SH-SY5Y (cell line): ENCODE data around the gene HES6.

Experiments used
- GATA2 ChIP-seq: IDR thresholded peaks from 2 replicates; pipeline ENCODE4 v1.6.1; 2011; ENCODE audit warnings: mild to moderate bottlenecking, low read depth, low read length
- GATA3 ChIP-seq: IDR thresholded peaks from 2 replicates; pipeline ENCODE4 v1.6.1; 2011; ENCODE audit warnings: low read depth, mild to moderate bottlenecking, low read length, moderate library complexity

HES6 gene

DNA sequence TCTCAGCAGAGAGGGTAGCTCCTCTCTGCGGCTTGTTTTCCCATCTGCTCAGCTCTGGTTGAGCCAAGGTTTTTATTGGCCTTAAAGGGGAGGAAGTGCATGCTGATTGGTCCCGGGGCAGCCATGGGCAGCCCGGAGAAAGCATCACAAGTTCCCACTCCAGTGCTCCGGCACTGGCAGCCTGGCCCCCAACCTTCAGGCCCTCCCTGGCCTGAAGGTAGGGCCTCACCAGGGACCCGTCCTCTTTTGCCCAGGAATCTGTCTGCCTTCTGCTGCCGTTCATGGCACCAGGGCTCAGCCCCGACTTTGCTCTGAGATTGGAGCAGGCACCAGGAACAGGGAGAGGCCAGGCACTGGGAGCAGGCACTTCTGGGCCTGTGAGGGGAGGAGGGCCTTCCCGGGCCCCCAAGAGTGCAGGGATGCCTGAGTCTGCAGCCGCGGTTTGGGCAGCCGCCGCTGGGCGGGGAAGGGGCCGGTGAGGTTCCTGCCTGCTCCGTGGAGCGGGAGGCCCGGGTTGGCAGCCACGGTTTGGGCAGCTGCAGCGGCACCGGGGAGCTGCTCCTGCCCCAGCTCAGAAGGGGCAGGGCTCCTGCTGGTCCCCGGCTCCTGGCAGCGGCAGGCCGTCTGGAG is 18.8 kb downstream of the HES6 start:
- TF ChIP-seq GATA2 = no peak
- no peak for TF ChIP-seq GATA3

DNA sequence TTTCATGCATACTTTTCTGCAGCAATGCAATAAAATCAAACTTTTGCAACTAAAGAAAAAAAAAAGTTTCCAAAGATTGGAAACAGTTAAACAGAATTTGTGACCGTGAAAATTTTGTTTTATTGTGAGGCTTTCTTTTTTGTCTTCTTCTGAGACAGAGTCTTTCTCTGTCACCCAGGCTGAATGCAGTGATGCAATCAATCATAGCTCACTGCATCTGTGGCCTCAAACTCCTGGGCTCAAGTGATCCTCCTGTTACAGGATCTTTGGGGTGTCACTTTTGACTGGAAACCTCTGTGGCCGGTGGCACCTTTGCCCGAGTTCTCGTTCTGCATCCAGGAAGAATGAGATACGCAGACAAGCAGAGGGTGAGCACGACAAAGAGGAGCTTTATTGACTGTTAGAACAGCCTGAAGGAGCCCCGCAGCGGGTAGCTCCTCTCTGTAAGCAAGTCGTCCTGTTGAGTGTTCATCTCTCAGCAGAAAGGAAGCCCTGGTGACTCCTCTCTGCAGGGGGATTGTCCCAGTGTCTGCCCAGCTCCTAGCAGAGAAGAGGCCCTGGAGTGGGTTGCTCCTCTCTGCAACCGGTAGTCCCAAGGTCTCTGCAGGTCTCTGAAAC is 19.5 kb downstream of the HES6 start:
- TF ChIP-seq GATA2 = no peak
- TF ChIP-seq GATA3 = no peak

DNA sequence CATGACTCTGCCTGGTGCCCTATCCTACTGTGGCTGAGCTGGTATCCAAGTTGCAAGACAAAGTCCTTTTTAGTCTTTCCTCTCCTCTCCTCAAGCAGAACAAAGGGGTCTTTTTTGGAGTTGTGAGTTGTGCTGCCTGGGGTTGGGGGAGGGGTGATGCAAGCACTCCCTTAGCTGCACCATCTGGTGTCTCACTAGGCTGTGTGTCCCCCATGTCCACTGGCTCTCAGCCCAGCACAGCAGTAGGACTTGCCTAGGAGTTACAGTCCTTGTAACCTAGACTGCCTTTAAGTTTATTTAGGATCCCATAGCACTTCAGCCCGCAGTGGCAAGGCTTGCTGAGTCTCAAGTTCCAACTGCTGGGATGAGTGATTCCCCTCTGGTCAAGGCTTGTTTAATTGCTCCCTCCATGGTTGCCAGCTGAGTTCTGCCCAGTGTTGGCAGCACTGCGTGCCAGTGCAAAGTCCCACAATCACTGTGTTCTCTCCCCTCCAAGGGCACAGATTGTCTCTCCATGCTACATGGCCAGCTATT is 23.1 kb downstream of the HES6 start:
- no peak for TF ChIP-seq GATA3
- no peak for TF ChIP-seq GATA2

DNA sequence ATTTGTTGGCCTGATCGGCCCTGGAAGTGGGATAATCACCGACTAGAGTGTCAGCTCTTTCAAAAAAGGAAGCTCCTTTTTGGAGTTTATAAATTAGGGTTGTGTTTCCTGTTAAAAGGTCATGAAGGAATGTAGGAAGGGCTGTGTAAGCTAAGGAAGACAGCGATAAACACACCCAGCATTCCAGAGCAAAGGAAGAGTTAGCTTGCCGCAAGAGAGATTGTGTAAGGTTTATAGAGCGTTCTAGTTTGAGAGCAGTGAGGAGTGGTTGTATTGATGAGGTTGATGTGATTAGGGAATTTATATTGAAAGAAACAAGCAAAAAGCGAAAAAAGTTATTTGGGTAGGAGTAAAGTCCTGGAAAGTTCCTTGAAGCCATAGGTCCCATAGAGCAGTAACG is 32.8 kb downstream of the HES6 start:
- TF ChIP-seq GATA2 = no peak
- no peak for TF ChIP-seq GATA3

DNA sequence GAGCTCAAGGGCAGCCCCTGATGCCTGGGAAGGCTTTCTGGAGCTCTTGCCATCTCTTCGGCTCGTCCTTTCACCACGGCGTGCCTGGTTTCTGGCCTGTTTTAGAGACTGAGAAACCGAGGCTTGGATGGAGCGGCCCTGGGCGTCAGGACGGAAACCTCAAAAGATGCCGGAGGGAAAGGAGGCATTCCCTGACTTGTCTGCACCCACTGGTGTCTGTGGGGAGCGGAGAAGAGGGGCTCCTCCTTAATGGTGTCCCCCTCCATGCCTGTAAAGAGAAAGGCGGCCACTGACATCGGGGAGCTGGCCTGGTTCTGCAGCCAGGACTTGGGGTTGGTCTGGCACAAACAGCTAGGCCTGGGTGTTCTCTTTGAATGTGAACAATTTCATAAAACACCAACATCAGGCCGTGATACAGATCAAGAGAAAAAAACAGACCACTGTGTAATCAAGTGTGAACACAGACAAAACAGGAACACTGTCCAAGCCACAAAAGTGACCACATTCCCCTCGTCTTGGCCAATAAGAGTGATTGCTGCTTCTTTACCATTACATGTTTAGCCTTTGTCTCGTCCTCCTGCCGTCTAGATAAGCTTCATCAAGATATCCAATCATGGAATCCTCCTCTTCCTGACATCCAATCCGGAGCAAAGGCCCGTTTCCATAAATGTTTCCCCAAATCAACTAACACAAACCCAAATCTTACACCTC is 35.7 kb downstream of the HES6 start:
- no peak for TF ChIP-seq GATA2
- no peak for TF ChIP-seq GATA3

DNA sequence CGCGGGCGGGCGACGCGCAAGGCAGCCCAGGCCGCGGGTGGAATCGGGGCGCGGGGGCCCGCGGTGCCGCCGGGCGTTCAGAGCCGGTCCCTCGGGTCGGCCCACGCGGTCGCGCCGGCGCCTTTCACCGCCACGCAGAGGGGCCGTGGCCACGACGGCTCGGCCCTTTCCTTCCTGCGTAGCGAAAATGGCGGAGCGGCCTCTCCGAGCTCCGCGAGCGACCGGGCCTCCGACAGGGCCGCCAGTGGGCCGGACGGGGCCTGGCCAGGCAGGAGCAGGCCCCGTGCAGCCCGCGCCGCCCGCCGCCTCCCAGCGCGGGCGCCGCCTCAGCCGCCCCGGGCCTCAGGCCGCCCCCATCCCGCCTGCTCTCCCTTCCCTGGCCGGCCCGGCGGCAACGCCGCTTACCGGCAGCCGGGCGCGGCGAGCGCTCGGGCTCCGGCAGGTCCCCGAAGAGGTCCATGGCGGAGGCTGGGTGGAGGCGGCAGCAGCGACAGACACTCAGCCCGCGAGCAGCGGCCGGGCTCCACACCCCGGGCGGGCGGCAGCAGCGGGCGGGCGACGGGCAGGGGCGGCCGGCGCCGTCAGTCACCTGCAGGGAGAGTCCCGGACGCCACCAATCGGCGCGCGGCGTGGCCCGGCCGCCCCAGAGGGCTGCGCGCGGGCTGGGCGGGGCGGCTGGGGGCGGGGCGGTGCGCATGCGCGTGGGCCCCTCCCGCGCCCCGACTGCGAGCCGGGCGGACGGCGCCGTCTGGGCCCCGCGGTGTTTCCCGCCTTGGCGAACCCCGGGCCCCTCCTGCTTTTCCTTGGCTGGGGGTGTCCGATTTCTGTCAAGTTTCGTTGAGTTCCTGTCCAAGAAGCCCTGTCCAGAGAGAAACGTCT is 36.5 kb downstream of the HES6 start, which contains the start of gene ILKAP:
ILKAP (minus strand) TSS at position 602 of the 879 bp plus-strand sequence; CDS start at position 460, 142 bp downstream.
- TF ChIP-seq GATA3 = no peak
- no peak for TF ChIP-seq GATA2

DNA sequence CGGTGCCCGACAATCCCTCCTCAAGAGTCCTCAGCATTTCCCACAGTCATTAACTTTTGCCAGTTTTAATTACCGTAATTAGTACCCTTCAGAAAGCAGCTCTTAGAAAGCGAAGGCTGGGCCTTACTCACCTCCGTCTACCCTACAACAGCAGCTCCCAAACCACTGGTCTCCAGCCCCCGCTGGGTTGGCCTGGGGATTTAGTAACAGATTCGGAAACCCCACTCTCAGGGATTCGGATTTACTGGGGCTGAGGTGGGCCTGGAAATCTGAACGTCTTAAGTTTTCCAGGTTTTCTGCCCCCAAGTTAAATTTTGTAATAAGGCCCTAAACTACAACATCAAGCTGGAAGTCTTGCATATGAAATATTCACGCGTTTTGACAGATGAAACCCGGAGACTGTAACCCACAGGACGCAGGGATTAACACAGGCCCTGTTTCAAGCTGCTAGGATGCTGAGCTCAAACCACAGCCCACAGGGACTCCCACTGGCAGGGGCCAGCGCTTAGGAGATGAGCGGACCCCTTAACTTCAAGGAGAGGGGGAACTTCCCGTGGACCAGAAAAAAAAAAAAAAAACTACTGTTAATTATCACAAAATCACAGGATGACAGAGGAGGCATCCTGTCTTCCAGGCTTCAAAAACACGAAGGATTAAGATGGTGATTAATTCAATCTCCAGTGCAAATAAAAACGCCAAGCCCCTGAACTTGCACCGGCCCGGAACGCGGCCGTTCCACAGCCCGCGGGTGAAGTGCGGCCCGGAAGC is 37.3 kb downstream of the HES6 start:
- TF ChIP-seq GATA2 (no peak), GATA3 (no peak)

DNA sequence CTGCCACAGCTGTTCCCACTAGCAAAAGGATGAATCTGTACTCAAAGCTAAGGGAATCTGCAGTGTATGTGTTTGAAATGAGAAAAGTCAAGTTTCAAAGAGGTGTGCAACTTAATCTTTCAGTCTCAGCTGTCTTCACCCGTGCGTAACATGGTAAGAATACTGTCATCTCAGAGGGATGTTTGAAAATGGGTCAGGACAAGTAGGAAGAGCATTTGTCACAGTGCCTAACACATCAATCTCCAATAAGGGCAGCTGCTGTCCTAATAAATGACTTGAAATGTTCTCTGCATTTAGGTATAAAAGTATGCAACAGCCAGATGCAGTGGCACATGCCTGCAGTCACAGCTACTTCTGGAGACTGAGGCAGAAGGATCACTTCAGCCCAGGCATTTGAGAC is 49.4 kb downstream of the HES6 start:
- TF ChIP-seq GATA2 (no peak), GATA3 (no peak)
